ENCODE data around the gene SULT1A1.
"Not testable (repeated sequence)": the region's sequence is repeated elsewhere in the genome, so short reads cannot be mapped to it uniquely, and the experiment has no call there.

Gene SULT1A1

GRCh38 chr16:28608867-28609596, 812 bp downstream of the SULT1A1 start:
- not testable (repeated sequence) for DNase-seq (ENCODE audit: low read depth)

GRCh38 chr16:28608496-28608808, 1.4 kb downstream of the SULT1A1 start:
- DNase-seq (ENCODE audit: low read depth): not testable (repeated sequence)

GRCh38 chr16:28607681-28608495, 2.0 kb downstream of the SULT1A1 start:
- not testable (repeated sequence) for DNase-seq (ENCODE audit: low read depth)

- no peak for DNase-seq (ENCODE audit: low read depth)
Measured at GRCh38 chr16:28607116-28607623, 2.7 kb downstream of the SULT1A1 start.

GRCh38 chr16:28606291-28607115, 3.3 kb downstream of the SULT1A1 start:
- DNase-seq (ENCODE audit: low read depth): no peak

GRCh38 chr16:28604186-28604565, 5.7 kb downstream of the SULT1A1 start:
- no peak for DNase-seq (ENCODE audit: low read depth)

GRCh38 chr16:28603381-28604185, 6.3 kb downstream of the SULT1A1 start:
- no peak for DNase-seq (ENCODE audit: low read depth)

- DNase-seq (ENCODE audit: low read depth): no peak
Measured at GRCh38 chr16:28602529-28602928, 7.3 kb downstream of the SULT1A1 start.

GRCh38 chr16:28602062-28602461, 7.8 kb downstream of the SULT1A1 start:
- not testable (repeated sequence) for DNase-seq (ENCODE audit: low read depth)

- not testable (repeated sequence) for DNase-seq (ENCODE audit: low read depth)
Measured at GRCh38 chr16:28601589-28601988, 8.3 kb downstream of the SULT1A1 start.

GRCh38 chr16:28600965-28601364, 8.9 kb downstream of the SULT1A1 start:
- not testable (repeated sequence) for DNase-seq (ENCODE audit: low read depth)

- DNase-seq (ENCODE audit: low read depth): not testable (repeated sequence)
Measured at GRCh38 chr16:28599377-28600285, 10.2 kb downstream of the SULT1A1 start.

GRCh38 chr16:28597692-28598261, 12.1 kb downstream of the SULT1A1 start:
- no peak for DNase-seq (ENCODE audit: low read depth)

GRCh38 chr16:28596840-28597691, 12.8 kb downstream of the SULT1A1 start, which contains the start of gene SULT1A2:
Gene SULT1A2, minus strand, starts transcription at chr16:28597050. Its CDS starts 1,120 bp downstream, at chr16:28595930.
- no peak for DNase-seq (ENCODE audit: low read depth)

- no peak for DNase-seq (ENCODE audit: low read depth)
Measured at GRCh38 chr16:28596115-28596630, 13.7 kb downstream of the SULT1A1 start.

GRCh38 chr16:28595451-28595850, 14.4 kb downstream of the SULT1A1 start:
- DNase-seq (ENCODE audit: low read depth): not testable (repeated sequence)

GRCh38 chr16:28592979-28593553, 16.8 kb downstream of the SULT1A1 start:
- no peak for DNase-seq (ENCODE audit: low read depth)

- DNase-seq (ENCODE audit: low read depth): no peak
Measured at GRCh38 chr16:28592511-28592910, 17.3 kb downstream of the SULT1A1 start.
